COLO829 (cell line): ENCODE data around the gene ELAVL3.

Experiments
- DNase-seq: peaks from one replicate; pipeline ENCODE4 v3.0.0; 2012; ENCODE audit warnings: low spot score

ELAVL3 gene

GRCh38 chr19:11480715-11481533, at the start of gene ELAVL3:
TSS of gene ELAVL3 (minus strand) at chr19:11481046. CDS start at chr19:11480608, 438 bp downstream.
- no peak for DNase-seq

- DNase-seq: peak; percentile 95
These were observed 49.6 kb upstream of the ELAVL3 start for GRCh38 chr19:11530432-11530831.

- peak; percentile 96 for DNase-seq
These were observed 47.9 kb upstream of the ELAVL3 start, which contains the start of gene ECSIT for GRCh38 chr19:11528551-11529341. TSS of gene ECSIT (minus strand) at chr19:11529134. CDS start at chr19:11519170, 9,964 bp downstream.

GRCh38 chr19:11519138-11519537, 38.3 kb upstream of the ELAVL3 start:
- no peak for DNase-seq

GRCh38 chr19:11513946-11514345, 33.1 kb upstream of the ELAVL3 start:
- DNase-seq: no peak

GRCh38 chr19:11510444-11510843, 29.6 kb upstream of the ELAVL3 start:
- DNase-seq: no peak

GRCh38 chr19:11507370-11508078, 26.7 kb upstream of the ELAVL3 start:
- DNase-seq: no peak

GRCh38 chr19:11506967-11507366, 26.1 kb upstream of the ELAVL3 start:
- no peak for DNase-seq

GRCh38 chr19:11506101-11506555, 25.3 kb upstream of the ELAVL3 start:
- no peak for DNase-seq

GRCh38 chr19:11505504-11506100, 24.8 kb upstream of the ELAVL3 start, which contains the start of gene ZNF653:
TSS of gene ZNF653 (minus strand) at chr19:11505839. CDS start at chr19:11505786, 53 bp downstream.
- peak; percentile 100 for DNase-seq

GRCh38 chr19:11505032-11505503, 24.2 kb upstream of the ELAVL3 start:
- DNase-seq: peak; percentile 97

- no peak for DNase-seq
These were observed 23.7 kb upstream of the ELAVL3 start for GRCh38 chr19:11504502-11505031.

- DNase-seq: no peak
These were observed 19.1 kb upstream of the ELAVL3 start for GRCh38 chr19:11499890-11500420.

- DNase-seq: no peak
These were observed 18.4 kb upstream of the ELAVL3 start for GRCh38 chr19:11499220-11499726.

- DNase-seq: no peak
These were observed 15.7 kb upstream of the ELAVL3 start for GRCh38 chr19:11496391-11497163.

- DNase-seq: no peak
These were observed 15.0 kb upstream of the ELAVL3 start for GRCh38 chr19:11495885-11496284.

GRCh38 chr19:11495481-11495880, 14.6 kb upstream of the ELAVL3 start:
- no peak for DNase-seq

GRCh38 chr19:11494634-11495285, 13.9 kb upstream of the ELAVL3 start:
- DNase-seq: no peak

GRCh38 chr19:11489378-11489777, 8.5 kb upstream of the ELAVL3 start:
- no peak for DNase-seq
